H9 (cell line): ENCODE results near the gene RBM19. TPM values are rescaled to one million over a fixed set of nuclear protein-coding genes. Genes with fewer than 3 reads are reported as not detected.

Source experiments
- DNase-seq: peaks from one replicate; pipeline ENCODE4 v3.0.0-alpha.2; 2017
- H2AFZ ChIP-seq: one replicate; pipeline ENCODE4 v1.6.1; 2013; ENCODE audit warnings: mild to moderate bottlenecking, low read length, control low read depth, moderate library complexity
- H2AK5ac ChIP-seq: 2 replicates; pipeline ENCODE4 v1.6.1; 2013; ENCODE audit warnings: low read length, control low read depth, mixed read lengths; ENCODE audit not compliant: insufficient read length
- H2BK120ac ChIP-seq: one replicate; pipeline ENCODE4 v1.6.1; 2013; ENCODE audit warnings: low read depth, mild to moderate bottlenecking, low read length, control low read depth, inconsistent platforms; ENCODE audit not compliant: poor library complexity, severe bottlenecking
- H2BK12ac ChIP-seq: 2 replicates; pipeline ENCODE4 v1.6.1; 2013; ENCODE audit warnings: low read length, control low read depth, mixed read lengths, low read depth; ENCODE audit not compliant: insufficient read length
- H2BK15ac ChIP-seq: 2 replicates; pipeline ENCODE4 v1.6.1; 2013; ENCODE audit warnings: low read depth, low read length, control low read depth
- H2BK20ac ChIP-seq: one replicate; pipeline ENCODE4 v1.6.1; 2013; ENCODE audit warnings: low read depth, mild to moderate bottlenecking, low read length, control low read depth, inconsistent platforms; ENCODE audit not compliant: poor library complexity, severe bottlenecking
- H2BK5ac ChIP-seq: 2 replicates; pipeline ENCODE4 v1.6.1; 2013; ENCODE audit warnings: low read length, control low read depth, mixed read lengths; ENCODE audit not compliant: insufficient read length
- H3K14ac ChIP-seq: 2 replicates; pipeline ENCODE4 v1.6.1; 2013; ENCODE audit warnings: low read length, control low read depth; ENCODE audit not compliant: insufficient read depth
- H3K18ac ChIP-seq: 2 replicates; pipeline ENCODE4 v1.6.1; 2013; ENCODE audit warnings: low read depth, mild to moderate bottlenecking, mixed read lengths, low read length, control low read depth; ENCODE audit not compliant: insufficient read length
- H3K23ac ChIP-seq: 2 replicates; pipeline ENCODE4 v1.6.1; 2013; ENCODE audit warnings: low read length, control low read depth, mixed read lengths, low read depth; ENCODE audit not compliant: insufficient read length
- H3K23me2 ChIP-seq: 2 replicates; pipeline ENCODE4 v1.6.1; 2013; ENCODE audit warnings: low read depth, mild to moderate bottlenecking, mixed read lengths, low read length, control low read depth; ENCODE audit not compliant: insufficient read length, poor library complexity, severe bottlenecking
- H3K27ac ChIP-seq: 2 replicates; pipeline ENCODE4 v1.5.1; 2013; ENCODE audit warnings: low read length, control low read depth, mixed read lengths, low read depth; ENCODE audit not compliant: insufficient read length
- H3K27me3 ChIP-seq: 2 replicates; pipeline ENCODE4 v1.6.1; 2013; ENCODE audit warnings: low read length, control low read depth, inconsistent platforms; ENCODE audit not compliant: insufficient read depth
- H3K4ac ChIP-seq: 2 replicates; pipeline ENCODE4 v1.6.1; 2013; ENCODE audit warnings: low read depth, mild to moderate bottlenecking, control low read depth, inconsistent platforms, low read length, moderate library complexity
- H3K4me1 ChIP-seq: 2 replicates; pipeline ENCODE4 v1.6.1; 2013; ENCODE audit warnings: low read length, control low read depth, inconsistent platforms; ENCODE audit not compliant: insufficient read depth
- H3K4me2 ChIP-seq: 2 replicates; pipeline ENCODE4 v1.6.1; 2013; ENCODE audit warnings: low read length, control low read depth, mixed read lengths; ENCODE audit not compliant: insufficient read length, insufficient read depth
- H3K56ac ChIP-seq: 2 replicates; pipeline ENCODE4 v1.6.1; 2013; ENCODE audit warnings: low read depth, mild to moderate bottlenecking, mixed read lengths, low read length, control low read depth; ENCODE audit not compliant: insufficient read length
- H3K79me1 ChIP-seq: 2 replicates; pipeline ENCODE4 v1.6.1; 2013; ENCODE audit warnings: low read depth, mild to moderate bottlenecking, moderate library complexity, low read length, control low read depth, inconsistent platforms; ENCODE audit not compliant: insufficient read depth, poor library complexity, severe bottlenecking
- H3K79me2 ChIP-seq: 2 replicates; pipeline ENCODE4 v1.6.1; 2013; ENCODE audit warnings: low read length, control low read depth, inconsistent platforms; ENCODE audit not compliant: insufficient read depth
- H3K9ac ChIP-seq: 2 replicates; pipeline ENCODE4 v1.6.1; 2013; ENCODE audit warnings: low read length, control low read depth, mixed read lengths; ENCODE audit not compliant: insufficient read length; ENCODE audit errors: extremely low read depth
- H3K9me3 ChIP-seq: one replicate; pipeline ENCODE4 v1.6.1; 2013; ENCODE audit warnings: low read depth, low read length, inconsistent platforms; ENCODE audit not compliant: control insufficient read depth
- H3T11ph ChIP-seq: one replicate; pipeline ENCODE4 v1.6.1; 2013; ENCODE audit warnings: mild to moderate bottlenecking, low read length, control low read depth, inconsistent platforms
- H4K20me1 ChIP-seq: one replicate; pipeline ENCODE4 v1.6.1; 2013; ENCODE audit not compliant: control insufficient read depth, insufficient read length, insufficient read depth
- H4K5ac ChIP-seq: 2 replicates; pipeline ENCODE4 v1.6.1; 2013; ENCODE audit warnings: low read depth, mild to moderate bottlenecking, mixed read lengths, low read length, control low read depth; ENCODE audit not compliant: insufficient read length
- H4K8ac ChIP-seq: replicated peaks from 2 replicates; pipeline ENCODE4 v1.6.1; 2013; ENCODE audit warnings: low read length, control low read depth, mixed read lengths, low read depth; ENCODE audit not compliant: insufficient read length
- H4K91ac ChIP-seq: 2 replicates; pipeline ENCODE4 v1.6.1; 2013; ENCODE audit warnings: low read depth, mild to moderate bottlenecking, moderate library complexity, mixed read lengths, low read length, control low read depth; ENCODE audit not compliant: insufficient read length
- H3K27ac Mint-ChIP-seq, 3 experiments: 2 replicates in 2 of 3; 3 replicates in 1 of 3; pipeline ENCODE4 v1.8.0; 2020 to 2021; ENCODE audit warnings: mixed read lengths in 3 of 3, mild to moderate bottlenecking in 1 of 3, moderate library complexity in 1 of 3
- H3K27me3 Mint-ChIP-seq: 2 replicates; pipeline ENCODE4 v1.8.0; 2021; ENCODE audit warnings: low read depth, mild to moderate bottlenecking, moderate library complexity, mixed read lengths
- H3K36me3 Mint-ChIP-seq, 3 experiments: 2 replicates in 2 of 3; 3 replicates in 1 of 3; pipeline ENCODE4 v1.8.0; 2020 to 2021; ENCODE audit warnings: low read depth in 3 of 3, mixed read lengths in 3 of 3; ENCODE audit not compliant: insufficient read depth in 1 of 3
- H3K4me1 Mint-ChIP-seq, 2 experiments: 2 replicates each; pipeline ENCODE4 v1.8.0; 2020; ENCODE audit warnings: mixed read lengths in 2 of 2
- H3K4me3 Mint-ChIP-seq, 2 experiments: 2 replicates in 1 of 2; 3 replicates in 1 of 2; pipeline ENCODE4 v1.8.0; 2020 to 2021; ENCODE audit warnings: mild to moderate bottlenecking in 2 of 2, mixed read lengths in 2 of 2, moderate library complexity in 1 of 2
- H3K9me3 Mint-ChIP-seq, 2 experiments: 2 replicates in 1 of 2; 3 replicates in 1 of 2; pipeline ENCODE4 v1.8.0; 2020; ENCODE audit warnings: mild to moderate bottlenecking in 2 of 2, mixed read lengths in 2 of 2, moderate library complexity in 1 of 2
- CTCF ChIP-seq: fragments of 200-600 bp; sonication (generic); conservative IDR thresholded peaks from 3 replicates; pipeline ENCODE4 v1.8.0; 2021; ENCODE audit warnings: antibody characterized with exemption, mild to moderate bottlenecking
- WGBS: extraction: QIAGEN DNeasy Blood & Tissue Kit; methylation state at CpG from one replicate; pipeline ENCODE4 v1.1.7; 2013; ENCODE audit warnings: missing lambda C conversion rate, low lambda C conversion rate, mixed read lengths; ENCODE audit not compliant: insufficient read length; ENCODE audit errors: extremely low coverage; 5-methylcytosine and 5-hydroxymethylcytosine counted together
- total RNA-seq: library from RNA; stranded (reverse); gene quantifications from 2 replicates; pipeline ENCODE4 v1.2.1, GENCODE V29; 2021

RBM19 gene
- total RNA-seq, 1 experiment from 2014 or later, result 32.2 TPM

- no peaks in the 10 kb centered on the region for H3K79me2 ChIP-seq
- no peak for DNase-seq
- no peak overlapping the region for H4K8ac ChIP-seq
- peaks cover 24 to 60% (median 37%) of the 10 kb centered on the region in 3 experiments; a peak in 6 of 7 replicates for H3K36me3 Mint-ChIP-seq
- no peak overlapping the region for H3K23ac ChIP-seq
- H3K27me3 Mint-ChIP-seq, result no peaks in the 10 kb centered on the region
- H3K18ac ChIP-seq, result no peak overlapping the region
- no peak overlapping the region for H4K91ac ChIP-seq
- no peak for TF ChIP-seq CTCF
- no peaks in the 10 kb centered on the region for H3K4me1 ChIP-seq
- no peak overlapping the region for H2AFZ ChIP-seq
- H3T11ph ChIP-seq, result no peak overlapping the region
- peak overlapping the region in 2 of 3 experiments; percentile 23 to 83; a peak in 2 of 7 replicates for H3K27ac Mint-ChIP-seq
- no peak overlapping the region for H2BK12ac ChIP-seq
- H3K27me3 ChIP-seq, result no peaks in the 10 kb centered on the region
- H3K4me1 Mint-ChIP-seq, result no peaks in the 10 kb centered on the region
- no peak overlapping the region for H3K27ac ChIP-seq
- no peak overlapping the region for H2BK120ac ChIP-seq
- no peaks in the 10 kb centered on the region for H4K20me1 ChIP-seq
- H3K9me3 ChIP-seq, result no peaks in the 10 kb centered on the region
- H3K9me3 Mint-ChIP-seq, result no peaks in the 10 kb centered on the region
- no peak overlapping the region for H3K4ac ChIP-seq
- H2BK20ac ChIP-seq, result no peak overlapping the region
- no peak overlapping the region for H3K14ac ChIP-seq
- H3K23me2 ChIP-seq, result no peaks in the 10 kb centered on the region
- WGBS, result no CpG with 5 or more reads among the region's 5 CpGs
- no peak overlapping the region for H2BK5ac ChIP-seq
- H4K5ac ChIP-seq, result no peak overlapping the region
- H3K4me2 ChIP-seq, result no peak overlapping the region
- no peak overlapping the region for H2BK15ac ChIP-seq
- no peaks in the 10 kb centered on the region for H3K79me1 ChIP-seq
- no peak overlapping the region for H3K9ac ChIP-seq
- no peak overlapping the region for H3K4me3 Mint-ChIP-seq
- H2AK5ac ChIP-seq, result no peak overlapping the region
- H3K56ac ChIP-seq, result no peak overlapping the region
These were observed 46.3 kb downstream of the RBM19 start for GRCh38 chr12:113919791-113920190.
